Measurements from ENCODE around the gene ACTN1.

GRCh38 chr14:68941820-68942219, 37.3 kb downstream of the ACTN1 start:
- no peak for TF ChIP-seq ZNF274 (IDR thresholded peaks at IDR 0.05; ENCODE audit: low read depth, low read length)
- no peak for TF ChIP-seq YY1 (IDR thresholded peaks at IDR 0.05; ENCODE audit: insufficient read depth, insufficient read length)
- TF ChIP-seq SUZ12 (IDR thresholded peaks at IDR 0.05; ENCODE audit: extremely low read depth, insufficient read depth, insufficient read length): no peak

All from NT2/D1 (cell line).